ENCODE measurements around the gene SLC5A11. TPM values are rescaled to one million over a fixed set of nuclear protein-coding genes. Genes with fewer than 3 reads are reported as not detected.

Gene SLC5A11
- total and polyA plus RNA-seq, 2 of the 13 experiments (the other 11 are each of a cell fraction or from before 2014, with no cell fraction given), result 1.2 to 3.3 TPM

DNA sequence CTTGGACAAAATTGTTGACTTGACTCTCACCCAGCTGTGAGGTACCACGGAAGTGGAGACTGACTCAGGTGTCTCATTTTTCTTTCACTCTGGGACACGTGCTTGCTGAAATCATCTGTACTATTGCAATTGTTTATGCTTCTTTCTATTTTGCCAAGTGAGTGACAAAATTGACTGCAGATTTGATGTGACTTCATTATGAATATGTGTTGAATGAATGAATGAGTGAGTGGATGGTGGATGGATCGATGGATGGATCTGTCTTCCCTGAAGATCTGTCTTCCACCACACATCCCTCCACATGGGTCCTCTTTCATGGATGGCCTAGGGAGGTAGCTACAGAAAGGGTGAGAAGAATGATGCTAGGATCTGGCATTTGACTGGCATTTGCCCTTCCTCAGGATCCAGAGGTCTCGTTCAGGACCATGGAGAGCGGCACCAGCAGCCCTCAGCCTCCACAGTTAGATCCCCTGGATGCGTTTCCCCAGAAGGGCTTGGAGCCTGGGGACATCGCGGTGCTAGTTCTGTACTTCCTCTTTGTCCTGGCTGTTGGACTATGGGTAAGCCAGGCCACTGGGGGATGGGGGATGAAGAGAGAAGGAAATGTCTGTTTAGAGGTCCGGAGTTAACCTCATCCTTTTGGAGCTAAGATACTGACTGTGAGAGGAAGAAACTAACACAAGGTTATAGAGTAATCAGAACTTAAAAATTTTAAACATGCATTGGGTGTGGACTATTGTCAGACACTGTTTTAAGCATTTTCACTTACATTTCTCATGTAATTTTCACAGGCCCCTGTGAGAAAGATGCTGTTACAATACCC, 12.7 kb downstream of the SLC5A11 start (continued):
- no peak; the same call in 1 of the 2 replicates for TF ChIP-seq RCOR2 (CRISPR knock-in tag; IDR thresholded peaks at IDR 0.05)
- TF ChIP-seq, protein P1, sequence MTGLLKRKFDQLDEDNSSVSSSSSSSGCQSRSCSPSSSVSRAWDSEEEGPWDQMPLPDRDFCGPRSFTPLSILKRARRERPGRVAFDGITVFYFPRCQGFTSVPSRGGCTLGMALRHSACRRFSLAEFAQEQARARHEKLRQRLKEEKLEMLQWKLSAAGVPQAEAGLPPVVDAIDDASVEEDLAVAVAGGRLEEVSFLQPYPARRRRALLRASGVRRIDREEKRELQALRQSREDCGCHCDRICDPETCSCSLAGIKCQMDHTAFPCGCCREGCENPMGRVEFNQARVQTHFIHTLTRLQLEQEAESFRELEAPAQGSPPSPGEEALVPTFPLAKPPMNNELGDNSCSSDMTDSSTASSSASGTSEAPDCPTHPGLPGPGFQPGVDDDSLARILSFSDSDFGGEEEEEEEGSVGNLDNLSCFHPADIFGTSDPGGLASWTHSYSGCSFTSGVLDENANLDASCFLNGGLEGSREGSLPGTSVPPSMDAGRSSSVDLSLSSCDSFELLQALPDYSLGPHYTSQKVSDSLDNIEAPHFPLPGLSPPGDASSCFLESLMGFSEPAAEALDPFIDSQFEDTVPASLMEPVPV (CRISPR knock-in tag; IDR thresholded peaks at IDR 0.05), result peak; percentile 65; the same call in 1 of the 2 replicates
- TF ChIP-seq FOXJ3 (CRISPR knock-in tag; IDR thresholded peaks at IDR 0.05; ENCODE audit: borderline replicate concordance), result no peak
- no peak for TF ChIP-seq ZFY (CRISPR knock-in tag; IDR thresholded peaks at IDR 0.05)
- no peak for TF ChIP-seq ZMYM2 (CRISPR knock-in tag; IDR thresholded peaks at IDR 0.05)
- peak; percentile 97 for TF ChIP-seq ZNF879 (CRISPR knock-in tag; IDR thresholded peaks at IDR 0.05)
- no peak for TF ChIP-seq RARG (CRISPR knock-in tag; IDR thresholded peaks at IDR 0.05; ENCODE audit: low read depth)
- peak; percentile 97 for TF ChIP-seq SNAPC2 (CRISPR knock-in tag; IDR thresholded peaks at IDR 0.05)
- peak; percentile 99 for TF ChIP-seq BRCA1 (CRISPR knock-in tag; IDR thresholded peaks at IDR 0.05)
- peak; percentile 86; the same call in 1 of the 2 replicates for TF ChIP-seq NR1H2 (CRISPR knock-in tag; IDR thresholded peaks at IDR 0.05; ENCODE audit: borderline replicate concordance, low read depth)
- TF ChIP-seq, protein P2, sequence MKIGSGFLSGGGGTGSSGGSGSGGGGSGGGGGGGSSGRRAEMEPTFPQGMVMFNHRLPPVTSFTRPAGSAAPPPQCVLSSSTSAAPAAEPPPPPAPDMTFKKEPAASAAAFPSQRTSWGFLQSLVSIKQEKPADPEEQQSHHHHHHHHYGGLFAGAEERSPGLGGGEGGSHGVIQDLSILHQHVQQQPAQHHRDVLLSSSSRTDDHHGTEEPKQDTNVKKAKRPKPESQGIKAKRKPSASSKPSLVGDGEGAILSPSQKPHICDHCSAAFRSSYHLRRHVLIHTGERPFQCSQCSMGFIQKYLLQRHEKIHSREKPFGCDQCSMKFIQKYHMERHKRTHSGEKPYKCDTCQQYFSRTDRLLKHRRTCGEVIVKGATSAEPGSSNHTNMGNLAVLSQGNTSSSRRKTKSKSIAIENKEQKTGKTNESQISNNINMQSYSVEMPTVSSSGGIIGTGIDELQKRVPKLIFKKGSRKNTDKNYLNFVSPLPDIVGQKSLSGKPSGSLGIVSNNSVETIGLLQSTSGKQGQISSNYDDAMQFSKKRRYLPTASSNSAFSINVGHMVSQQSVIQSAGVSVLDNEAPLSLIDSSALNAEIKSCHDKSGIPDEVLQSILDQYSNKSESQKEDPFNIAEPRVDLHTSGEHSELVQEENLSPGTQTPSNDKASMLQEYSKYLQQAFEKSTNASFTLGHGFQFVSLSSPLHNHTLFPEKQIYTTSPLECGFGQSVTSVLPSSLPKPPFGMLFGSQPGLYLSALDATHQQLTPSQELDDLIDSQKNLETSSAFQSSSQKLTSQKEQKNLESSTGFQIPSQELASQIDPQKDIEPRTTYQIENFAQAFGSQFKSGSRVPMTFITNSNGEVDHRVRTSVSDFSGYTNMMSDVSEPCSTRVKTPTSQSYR (CRISPR knock-in tag; IDR thresholded peaks at IDR 0.05; ENCODE audit: borderline replicate concordance), result peak; percentile 80; the same call in 1 of the 2 replicates
- no peak for TF ChIP-seq SMARCC2 (IDR thresholded peaks at IDR 0.05)
- TF ChIP-seq, protein P3, sequence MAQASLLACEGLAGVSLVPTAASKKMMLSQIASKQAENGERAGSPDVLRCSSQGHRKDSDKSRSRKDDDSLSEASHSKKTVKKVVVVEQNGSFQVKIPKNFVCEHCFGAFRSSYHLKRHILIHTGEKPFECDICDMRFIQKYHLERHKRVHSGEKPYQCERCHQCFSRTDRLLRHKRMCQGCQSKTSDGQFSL (CRISPR knock-in tag; IDR thresholded peaks at IDR 0.05), result no peak
- TF ChIP-seq NR2F2 (IDR thresholded peaks at IDR 0.05; ENCODE audit: borderline replicate concordance, low read depth), result no peak
- 0 out of 2 replicates have a peak, but pooled peaks have one; percentile 58 for TF ChIP-seq ZNF446 (CRISPR knock-in tag; IDR thresholded peaks at IDR 0.05)
- no peak for TF ChIP-seq CEBPB (IDR thresholded peaks at IDR 0.05; ENCODE audit: borderline replicate concordance, low read depth, low read length)
- TF ChIP-seq ZFP36L1 (CRISPR knock-in tag; IDR thresholded peaks at IDR 0.05), result peak; percentile 91
- peak; percentile 99 for TF ChIP-seq AHR (CRISPR knock-in tag; IDR thresholded peaks at IDR 0.05)
- TF ChIP-seq HNRNPH1 (optimal IDR thresholded peaks at IDR 0.05; ENCODE audit: low read depth, low read length), result no peak
- no peak for TF ChIP-seq NR2F6 (IDR thresholded peaks at IDR 0.05)
- TF ChIP-seq NR2F6 (CRISPR knock-in tag; IDR thresholded peaks at IDR 0.05), result peak; percentile 62
- TF ChIP-seq SIX1 (CRISPR knock-in tag; IDR thresholded peaks at IDR 0.05; ENCODE audit: borderline replicate concordance), result peak; percentile 60; the same call in 1 of the 2 replicates
- TF ChIP-seq KLF12 (CRISPR knock-in tag; IDR thresholded peaks at IDR 0.05; ENCODE audit: borderline replicate concordance), result peak; percentile 82; the same call in 1 of the 2 replicates
- TF ChIP-seq ZNF460 (CRISPR knock-in tag; IDR thresholded peaks at IDR 0.05; ENCODE audit: borderline replicate concordance), result no peak
- TF ChIP-seq, protein P4, sequence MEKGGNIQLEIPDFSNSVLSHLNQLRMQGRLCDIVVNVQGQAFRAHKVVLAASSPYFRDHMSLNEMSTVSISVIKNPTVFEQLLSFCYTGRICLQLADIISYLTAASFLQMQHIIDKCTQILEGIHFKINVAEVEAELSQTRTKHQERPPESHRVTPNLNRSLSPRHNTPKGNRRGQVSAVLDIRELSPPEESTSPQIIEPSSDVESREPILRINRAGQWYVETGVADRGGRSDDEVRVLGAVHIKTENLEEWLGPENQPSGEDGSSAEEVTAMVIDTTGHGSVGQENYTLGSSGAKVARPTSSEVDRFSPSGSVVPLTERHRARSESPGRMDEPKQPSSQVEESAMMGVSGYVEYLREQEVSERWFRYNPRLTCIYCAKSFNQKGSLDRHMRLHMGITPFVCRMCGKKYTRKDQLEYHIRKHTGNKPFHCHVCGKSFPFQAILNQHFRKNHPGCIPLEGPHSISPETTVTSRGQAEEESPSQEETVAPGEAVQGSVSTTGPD (CRISPR knock-in tag; IDR thresholded peaks at IDR 0.05), result peak; percentile 97
- TF ChIP-seq ERF (CRISPR knock-in tag; IDR thresholded peaks at IDR 0.05), result peak; percentile 99

Data from HepG2 (cell line).